Measurements from ENCODE around the gene NOTO.

DNA sequence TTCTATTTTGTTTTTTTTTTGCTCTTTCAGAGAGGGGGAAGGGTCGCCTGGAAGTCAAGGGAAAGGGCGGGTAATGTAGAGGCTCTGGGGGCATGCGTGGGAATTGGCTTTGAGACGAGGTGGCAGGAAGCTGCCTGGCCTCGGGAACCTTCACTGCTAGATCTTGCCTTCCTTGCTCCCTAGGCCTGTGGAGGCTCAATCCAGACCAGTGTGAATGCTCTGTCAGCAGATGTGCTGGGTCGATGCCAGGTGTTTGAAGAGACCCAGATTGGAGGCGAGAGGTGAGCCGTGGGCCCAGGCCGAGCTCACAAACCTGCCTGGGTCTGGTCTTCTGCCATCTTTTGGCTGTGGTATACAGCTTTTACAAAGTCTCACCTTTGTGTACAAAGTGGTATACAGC is 47.3 kb downstream of the NOTO start:
- TF ChIP-seq GATA2 (IDR thresholded peaks at IDR 0.05; ENCODE audit: insufficient read depth, insufficient read length, low read depth, low read length), result no peak
- TF ChIP-seq, protein P1, sequence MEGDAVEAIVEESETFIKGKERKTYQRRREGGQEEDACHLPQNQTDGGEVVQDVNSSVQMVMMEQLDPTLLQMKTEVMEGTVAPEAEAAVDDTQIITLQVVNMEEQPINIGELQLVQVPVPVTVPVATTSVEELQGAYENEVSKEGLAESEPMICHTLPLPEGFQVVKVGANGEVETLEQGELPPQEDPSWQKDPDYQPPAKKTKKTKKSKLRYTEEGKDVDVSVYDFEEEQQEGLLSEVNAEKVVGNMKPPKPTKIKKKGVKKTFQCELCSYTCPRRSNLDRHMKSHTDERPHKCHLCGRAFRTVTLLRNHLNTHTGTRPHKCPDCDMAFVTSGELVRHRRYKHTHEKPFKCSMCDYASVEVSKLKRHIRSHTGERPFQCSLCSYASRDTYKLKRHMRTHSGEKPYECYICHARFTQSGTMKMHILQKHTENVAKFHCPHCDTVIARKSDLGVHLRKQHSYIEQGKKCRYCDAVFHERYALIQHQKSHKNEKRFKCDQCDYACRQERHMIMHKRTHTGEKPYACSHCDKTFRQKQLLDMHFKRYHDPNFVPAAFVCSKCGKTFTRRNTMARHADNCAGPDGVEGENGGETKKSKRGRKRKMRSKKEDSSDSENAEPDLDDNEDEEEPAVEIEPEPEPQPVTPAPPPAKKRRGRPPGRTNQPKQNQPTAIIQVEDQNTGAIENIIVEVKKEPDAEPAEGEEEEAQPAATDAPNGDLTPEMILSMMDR (IDR thresholded peaks at IDR 0.05; ENCODE audit: extremely low read depth in 1 of 2, insufficient read depth in 1 of 2, low read depth in 1 of 2, low read length in 2 of 2), result no peak
- no peak for TF ChIP-seq POLR2A (IDR thresholded peaks at IDR 0.05; ENCODE audit: low read depth, low read length)
- TF ChIP-seq POLR2AphosphoS5 (IDR thresholded peaks at IDR 0.05; ENCODE audit: insufficient read depth, low read depth, low read length), result no peak
- no peak for TF ChIP-seq JUN (IDR thresholded peaks at IDR 0.05; ENCODE audit: borderline replicate concordance, insufficient read depth, insufficient read length, low read depth)
- no peak for TF ChIP-seq EZH2 (IDR thresholded peaks at IDR 0.05; ENCODE audit: borderline replicate concordance, low read depth, low read length, severe bottlenecking)
- TF ChIP-seq, protein P2, sequence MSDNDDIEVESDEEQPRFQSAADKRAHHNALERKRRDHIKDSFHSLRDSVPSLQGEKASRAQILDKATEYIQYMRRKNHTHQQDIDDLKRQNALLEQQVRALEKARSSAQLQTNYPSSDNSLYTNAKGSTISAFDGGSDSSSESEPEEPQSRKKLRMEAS (IDR thresholded peaks at IDR 0.05; ENCODE audit: insufficient read depth, insufficient read length), result no peak
- no peak for TF ChIP-seq FOS (IDR thresholded peaks at IDR 0.05; ENCODE audit: borderline replicate concordance, insufficient read depth, low read length)

All from endothelial cell of umbilical vein (primary cell).